ENCODE results near the gene C19orf44. TPM values are rescaled to one million over a fixed set of nuclear protein-coding genes. Genes with fewer than 3 reads are reported as not detected.

C19orf44 gene
- total RNA-seq, 1 donor from 2014 or later: 6.4 TPM

GRCh38 chr19:16458391-16459341, 37.5 kb upstream of the C19orf44 start:
- no peak overlapping the region for H3K4me3 Mint-ChIP-seq
- peaks cover 36% of the 10 kb centered on the region for H3K4me1 Mint-ChIP-seq
- no peak for TF ChIP-seq CTCF (IDR thresholded peaks at IDR 0.05; ENCODE audit: unreplicated experiment)
- DNase-seq (ENCODE audit: low spot score in 2 of 2, unreplicated experiment in 2 of 2): no peak
- H3K9me3 Mint-ChIP-seq: no peaks in the 10 kb centered on the region
- peaks cover 3% of the 10 kb centered on the region for H3K36me3 Mint-ChIP-seq
- no peaks in the 10 kb centered on the region for H3K27me3 Mint-ChIP-seq (ENCODE audit: low read depth)
- H3K27ac Mint-ChIP-seq: peak overlapping the region; percentile 0

DNA sequence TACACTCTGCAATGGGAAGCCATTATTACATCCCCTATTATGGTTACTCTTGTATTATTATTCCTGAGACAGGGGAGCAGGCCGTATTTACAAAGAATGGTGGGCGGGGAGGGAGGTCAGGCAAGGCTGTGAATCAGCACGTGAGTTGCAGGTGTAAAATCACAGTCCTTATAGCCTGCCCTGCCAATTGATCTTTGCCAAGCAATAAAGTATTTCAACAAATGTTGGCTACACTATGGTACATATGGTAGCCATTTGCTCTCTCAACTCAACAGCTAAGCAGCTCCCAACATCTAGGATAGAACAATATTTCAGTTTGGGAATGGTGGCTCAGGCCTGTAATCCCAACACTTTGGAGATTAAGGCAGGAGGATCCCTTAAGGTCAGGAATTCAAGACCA, 36.5 kb upstream of the C19orf44 start:
- no peak overlapping the region for H3K4me3 Mint-ChIP-seq
- H3K36me3 Mint-ChIP-seq: no peaks in the 10 kb centered on the region
- H3K9me3 Mint-ChIP-seq: no peaks in the 10 kb centered on the region
- no peak for TF ChIP-seq CTCF (IDR thresholded peaks at IDR 0.05; ENCODE audit: unreplicated experiment)
- H3K4me1 Mint-ChIP-seq: peaks cover 37% of the 10 kb centered on the region
- no peaks in the 10 kb centered on the region for H3K27me3 Mint-ChIP-seq (ENCODE audit: low read depth)
- no peak for DNase-seq (ENCODE audit: low spot score in 2 of 2, unreplicated experiment in 2 of 2)
- H3K27ac Mint-ChIP-seq: no peak overlapping the region

GRCh38 chr19:16460454-16460853, 35.7 kb upstream of the C19orf44 start:
- H3K4me1 Mint-ChIP-seq: peaks cover 37% of the 10 kb centered on the region
- DNase-seq (ENCODE audit: low spot score in 2 of 2, unreplicated experiment in 2 of 2): no peak

DNA sequence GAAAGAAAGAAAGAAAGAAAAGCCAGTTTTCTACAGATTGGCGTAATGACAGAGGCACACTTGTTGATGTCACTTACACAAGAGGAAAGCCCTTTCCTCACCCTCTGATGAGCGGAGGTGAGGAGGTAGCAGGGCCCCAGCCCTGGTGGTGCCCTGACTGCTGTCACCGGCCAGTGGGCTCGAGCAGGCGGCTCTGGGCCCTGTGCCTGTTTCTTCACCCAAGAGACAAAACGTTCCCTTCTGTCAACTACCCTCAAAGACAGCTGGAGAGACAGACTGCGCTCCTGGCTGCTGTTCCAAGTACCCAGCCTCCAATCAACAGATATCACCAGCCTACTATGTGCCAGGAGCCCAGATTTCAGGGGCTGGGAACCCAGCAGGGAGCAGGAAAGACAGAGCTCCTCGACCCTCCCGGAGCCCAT, 34.6 kb upstream of the C19orf44 start:
- Mint-ChIP-seq H3K36me3 (peaks cover 1% of the 10 kb centered on the region), H3K4me3 (no peak overlapping the region), H3K27ac (no peak overlapping the region), H3K27me3 (ENCODE audit: low read depth) (no peaks in the 10 kb centered on the region), H3K4me1 (peaks cover 35% of the 10 kb centered on the region), H3K9me3 (no peaks in the 10 kb centered on the region)
- no peak for TF ChIP-seq CTCF (IDR thresholded peaks at IDR 0.05; ENCODE audit: unreplicated experiment)
- no peak for DNase-seq (ENCODE audit: low spot score in 2 of 2, unreplicated experiment in 2 of 2)

More at GRCh38 chr19:16460454-16460853, 35.7 kb upstream of the C19orf44 start:
- no peaks in the 10 kb centered on the region for H3K27me3 Mint-ChIP-seq (ENCODE audit: low read depth)
- TF ChIP-seq CTCF (IDR thresholded peaks at IDR 0.05; ENCODE audit: unreplicated experiment): no peak
- H3K9me3 Mint-ChIP-seq: no peaks in the 10 kb centered on the region
- no peak overlapping the region for H3K27ac Mint-ChIP-seq
- H3K36me3 Mint-ChIP-seq: peaks cover 1% of the 10 kb centered on the region
- H3K4me3 Mint-ChIP-seq: no peak overlapping the region

DNA sequence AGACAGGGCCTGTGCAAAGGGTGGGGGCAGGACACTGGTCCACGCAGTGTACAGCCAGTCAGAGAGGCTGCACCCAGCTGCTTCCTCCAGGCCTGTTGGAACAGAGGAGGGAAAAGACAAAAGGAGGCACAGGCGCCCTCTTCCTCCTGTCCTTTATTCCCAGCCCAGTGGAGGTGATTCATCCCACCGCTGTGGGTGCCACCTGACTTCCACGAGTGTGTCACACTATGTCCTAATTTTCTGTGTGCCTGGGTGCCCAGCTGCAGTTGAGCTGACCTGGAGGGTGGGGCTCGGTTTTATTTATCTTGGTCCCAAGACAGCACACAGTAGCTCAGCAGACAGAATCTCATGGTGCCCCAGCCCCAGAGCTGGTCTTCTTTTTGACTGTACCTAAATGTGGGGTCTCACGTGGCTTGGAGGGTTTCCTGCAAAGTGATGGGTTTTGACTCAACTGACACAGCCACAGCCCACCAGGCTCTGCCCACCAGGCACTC, 33.4 kb upstream of the C19orf44 start:
- Mint-ChIP-seq H3K27ac (no peak overlapping the region), H3K4me1 (peaks cover 24% of the 10 kb centered on the region)

More for the DNA sequence above, 33.4 kb upstream of the C19orf44 start:
- Mint-ChIP-seq H3K9me3 (no peaks in the 10 kb centered on the region), H3K36me3 (peaks cover 1% of the 10 kb centered on the region), H3K27me3 (ENCODE audit: low read depth) (no peaks in the 10 kb centered on the region), H3K4me3 (no peak overlapping the region)
- no peak for DNase-seq (ENCODE audit: low spot score in 2 of 2, unreplicated experiment in 2 of 2)
- no peak for TF ChIP-seq CTCF (IDR thresholded peaks at IDR 0.05; ENCODE audit: unreplicated experiment)
